Stimulated activated CD4-positive, alpha-beta T cell treated with anti-CD3 and anti-CD28 coated beads, Interleukin-12 subunit alpha, Interleukin-12 subunit beta, amount 100 ng/mL, for 4 hours (primary cell): ENCODE measurements around the gene RALGPS2.
"Not testable (repeated sequence)": the region's sequence is repeated elsewhere in the genome, so short reads cannot be mapped to it uniquely, and the experiment has no call there.

Source experiments
- DNase-seq: peaks from one replicate; pipeline ENCODE4 v3.0.0-alpha.2; 2020

Gene RALGPS2

DNA sequence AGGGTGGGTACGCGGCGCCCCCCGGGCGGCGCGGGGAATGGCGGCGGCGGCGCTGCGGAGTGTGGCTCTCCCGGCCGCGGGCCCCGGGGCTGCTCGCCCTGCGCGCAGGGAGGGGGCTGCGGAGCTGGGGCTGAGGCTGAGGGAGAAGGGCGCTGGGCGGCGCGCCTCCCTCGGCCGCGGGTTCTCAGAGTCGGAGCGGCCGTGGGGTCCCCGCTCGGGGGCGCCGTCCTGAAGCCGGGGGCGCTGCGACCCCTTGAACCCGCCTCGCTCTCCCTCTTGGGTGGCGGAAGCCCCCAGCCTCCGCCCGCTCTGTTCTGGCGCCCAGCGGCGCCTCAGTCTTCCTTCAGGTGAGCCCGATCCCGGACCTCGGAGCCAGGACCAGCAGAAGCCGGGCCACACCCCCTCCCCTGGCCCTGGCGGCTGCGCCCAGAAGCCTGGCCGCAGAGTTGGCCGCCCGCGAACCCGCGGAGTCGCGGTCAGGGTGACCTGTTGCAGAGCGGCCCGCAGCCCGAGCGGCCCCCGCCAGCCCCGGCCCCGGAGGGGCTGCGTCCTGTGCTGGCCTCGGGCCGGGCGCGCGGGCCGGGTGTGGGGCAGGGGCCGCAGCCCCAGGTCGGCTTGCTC lies 532 bp downstream of the RALGPS2 start:
- DNase-seq: peak; percentile 8

- peak; percentile 30 for DNase-seq
These were observed 1.1 kb downstream of the RALGPS2 start for GRCh38 chr1:178726087-178726517.

DNA sequence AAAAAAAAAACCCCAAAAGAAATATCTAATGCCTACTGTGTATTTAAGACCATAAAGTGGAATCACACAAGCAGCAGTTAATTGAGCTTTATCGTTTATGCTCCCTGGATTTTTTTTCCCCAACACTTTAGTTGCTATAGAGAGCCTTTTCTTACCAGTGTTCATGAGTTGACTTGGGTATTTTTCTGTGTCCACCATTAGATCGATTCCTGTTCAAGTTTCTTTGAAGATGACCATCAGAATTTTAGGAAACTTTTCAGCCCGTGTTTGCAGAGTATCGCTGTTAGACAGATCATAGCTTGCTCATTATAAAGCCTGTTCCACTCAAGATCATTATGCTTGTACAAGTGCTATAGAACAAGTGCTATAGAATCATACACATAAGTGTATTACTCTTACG lies 1.5 kb downstream of the RALGPS2 start:
- no peak for DNase-seq

DNA sequence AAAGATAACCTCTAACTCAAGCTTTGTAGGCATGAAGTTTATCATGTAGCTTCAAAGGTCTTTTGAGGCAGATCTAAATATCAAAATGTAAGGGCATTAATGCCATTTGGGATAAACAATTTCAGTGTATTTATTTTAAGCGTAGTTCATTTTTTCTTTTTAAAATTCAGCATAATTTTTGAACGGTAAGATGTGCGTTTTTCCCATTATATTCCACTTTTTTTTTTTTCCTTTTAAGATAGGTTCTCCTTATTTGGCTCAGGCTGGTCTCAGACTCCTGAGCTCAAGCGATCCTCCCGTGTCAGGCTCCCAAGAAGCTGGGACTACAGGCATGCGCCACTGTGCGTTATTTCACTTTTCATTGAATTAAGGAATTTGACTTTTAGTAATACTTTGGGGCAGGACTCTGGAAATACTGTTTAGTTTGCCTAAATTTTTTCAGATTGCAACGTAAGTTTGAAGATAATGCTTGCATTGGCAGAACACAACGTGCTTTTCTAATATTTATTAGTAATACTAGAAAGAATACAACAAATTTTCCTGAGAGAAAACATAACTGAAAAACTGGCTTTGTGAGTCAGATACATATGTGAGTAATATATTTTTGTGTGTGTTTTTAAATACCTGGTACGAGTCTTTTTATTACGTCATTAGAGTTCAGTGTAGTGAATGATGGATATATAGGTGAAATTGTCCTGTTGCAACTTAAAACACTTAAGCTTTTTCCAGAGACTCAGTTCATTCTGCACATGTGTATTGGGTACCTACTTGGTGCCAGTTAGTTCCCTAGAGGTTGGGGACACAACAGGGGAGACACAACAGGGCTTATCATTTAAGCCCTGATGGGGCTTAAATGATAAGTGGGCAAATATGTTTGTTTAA lies 2.2 kb downstream of the RALGPS2 start:
- DNase-seq: no peak

DNA sequence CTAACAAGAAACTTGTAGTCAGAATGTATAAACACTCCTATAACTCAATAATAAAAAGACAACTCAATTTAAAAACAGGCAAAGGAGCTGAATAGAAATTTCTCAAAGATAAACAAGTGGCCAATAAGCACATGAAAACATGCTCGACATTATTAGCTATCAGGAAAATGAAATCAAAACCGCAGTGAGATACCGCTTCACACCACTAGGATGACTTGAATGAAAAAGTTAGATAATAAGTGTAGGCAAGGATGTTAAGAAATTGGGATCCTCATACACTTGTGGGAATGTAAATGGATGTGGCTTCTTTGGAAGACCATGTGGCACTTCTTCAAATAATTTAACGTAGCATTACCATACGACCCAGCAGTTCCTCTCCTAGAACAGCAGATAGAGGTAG lies 8.9 kb downstream of the RALGPS2 start:
- no peak for DNase-seq

DNA sequence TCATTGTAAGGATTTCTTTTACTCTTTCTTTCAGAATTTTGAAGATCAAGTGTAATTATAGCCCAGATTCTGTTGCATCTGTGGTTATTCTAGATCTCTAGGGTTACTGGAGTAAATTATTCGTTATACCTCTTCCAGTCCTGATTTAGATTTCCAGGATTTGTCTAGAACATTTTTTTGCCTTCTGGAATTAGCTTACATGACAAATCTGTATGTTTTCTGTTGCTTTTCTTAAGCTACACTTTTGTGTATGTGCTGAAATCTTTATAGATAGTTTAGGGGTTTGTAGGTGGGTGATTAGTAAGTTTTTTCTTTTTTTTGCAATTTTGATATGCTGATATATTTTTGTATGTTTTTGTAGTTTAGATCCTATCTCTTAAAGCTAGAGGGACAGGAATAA lies 13.7 kb downstream of the RALGPS2 start:
- DNase-seq: no peak

DNA sequence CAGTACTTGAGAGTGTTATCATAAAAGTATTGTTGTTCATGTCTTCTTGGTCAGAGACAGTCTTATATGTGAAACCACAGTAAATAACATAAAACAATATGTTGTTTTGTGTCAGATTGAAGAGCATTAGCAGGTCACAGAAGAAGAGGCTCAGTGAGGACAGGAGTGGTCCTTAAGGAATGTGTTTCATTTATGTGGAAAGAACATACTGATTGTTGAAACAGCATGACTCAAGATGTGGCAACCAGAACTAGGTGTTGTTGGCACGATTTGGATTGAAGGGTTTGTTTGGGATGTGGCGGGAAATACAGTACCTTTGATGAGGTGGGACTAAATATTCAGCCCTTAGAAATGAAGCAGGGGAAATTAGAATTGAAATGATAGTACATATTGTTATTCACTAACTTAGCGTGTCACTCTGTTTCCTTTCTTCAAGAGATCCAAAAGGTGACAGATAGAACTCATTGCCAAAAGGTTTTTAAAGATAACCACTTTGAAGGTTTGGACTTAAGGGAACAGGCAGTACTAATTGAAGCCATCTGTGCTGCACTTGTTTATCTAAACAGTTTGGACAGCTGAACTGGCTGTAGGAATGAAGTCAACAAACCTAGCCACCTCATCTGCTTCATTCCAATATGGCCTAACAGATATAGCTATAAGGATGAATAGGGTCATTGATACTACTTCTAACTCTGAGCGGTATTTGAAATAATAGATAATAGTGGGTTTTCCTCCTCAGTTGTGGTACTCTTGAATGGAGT lies 14.4 kb downstream of the RALGPS2 start:
- no peak for DNase-seq

DNA sequence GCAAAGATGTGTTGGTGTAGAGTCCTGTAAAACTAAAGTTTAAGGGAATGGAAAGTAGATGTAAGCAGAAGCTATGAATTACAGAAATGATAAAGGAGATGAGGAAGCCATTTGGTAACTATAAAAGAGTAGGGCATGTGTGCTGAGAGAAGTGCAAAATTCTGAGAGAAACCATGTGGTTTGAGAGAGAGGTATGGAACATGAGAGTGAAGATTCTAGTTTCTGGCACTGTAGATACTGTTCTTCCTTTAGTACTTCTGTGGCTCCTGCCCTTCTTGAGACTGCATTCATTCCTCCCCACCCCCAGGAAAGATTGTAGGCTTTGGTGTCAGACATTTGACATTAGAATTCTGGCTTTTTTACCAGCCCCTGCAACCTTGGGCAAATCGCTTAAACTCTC lies 15.4 kb downstream of the RALGPS2 start:
- DNase-seq: no peak

GRCh38 chr1:178740924-178741323 lies 15.9 kb downstream of the RALGPS2 start:
- DNase-seq: no peak

DNA sequence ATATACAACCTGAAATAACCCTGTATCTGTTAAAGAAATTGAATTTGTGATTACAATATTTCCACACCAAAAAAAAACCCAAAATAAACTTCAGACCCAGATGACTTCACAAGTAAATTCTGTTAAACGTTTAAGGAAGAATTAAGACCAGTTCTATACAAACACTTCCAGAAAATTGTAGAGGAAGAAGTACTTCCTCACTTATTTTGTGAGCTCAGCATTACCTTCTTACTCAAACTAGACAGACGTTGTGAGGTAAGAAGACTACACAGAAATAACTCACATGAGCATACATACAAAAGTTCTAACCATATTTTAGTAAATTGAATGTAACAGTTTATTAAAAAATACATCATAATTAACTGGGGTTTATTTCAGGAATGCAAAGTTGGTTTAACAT lies 18.8 kb downstream of the RALGPS2 start:
- DNase-seq: no peak

GRCh38 chr1:178745260-178745659 lies 20.2 kb downstream of the RALGPS2 start:
- no peak for DNase-seq

- DNase-seq: no peak
These were observed 21.3 kb downstream of the RALGPS2 start for GRCh38 chr1:178746345-178746744.

DNA sequence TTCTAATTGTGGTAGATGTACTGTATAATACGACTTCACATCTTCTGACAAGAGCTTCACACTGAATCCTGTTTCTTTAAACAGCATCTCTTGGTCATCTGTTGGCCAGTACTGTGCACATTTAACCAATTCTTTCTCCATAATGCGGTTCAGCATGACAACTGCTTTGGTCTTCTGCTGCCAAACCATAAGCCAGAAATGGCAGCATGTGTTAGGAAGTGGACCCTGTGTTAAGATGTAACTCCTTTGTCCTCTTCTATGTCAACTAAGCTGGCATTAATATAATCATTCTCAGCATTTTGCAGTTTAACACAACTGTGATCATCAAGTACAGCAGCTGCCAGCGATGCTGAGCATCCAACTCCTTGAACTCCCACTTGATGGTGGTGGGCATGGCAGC lies 22.3 kb downstream of the RALGPS2 start:
- not testable (repeated sequence) for DNase-seq

GRCh38 chr1:178749581-178750166 lies 24.6 kb downstream of the RALGPS2 start:
- no peak for DNase-seq

DNA sequence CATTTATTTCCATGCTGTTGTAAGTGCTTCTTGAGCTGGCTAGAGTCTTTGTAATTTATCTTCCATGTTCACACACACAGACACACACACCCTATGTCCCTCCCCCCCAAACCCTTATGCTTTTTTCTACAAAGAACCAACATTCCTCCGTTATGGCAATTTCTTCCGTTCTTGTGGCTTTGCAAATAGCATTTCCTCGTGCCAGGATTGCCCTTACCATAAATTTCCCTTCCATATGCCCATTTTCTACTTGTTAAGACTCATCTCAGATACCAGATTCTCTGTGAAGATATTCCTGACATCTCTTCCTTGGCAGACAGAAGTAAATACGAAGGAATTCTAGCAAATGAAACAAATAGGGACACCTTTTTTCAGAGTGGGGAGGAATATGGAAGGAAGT lies 26.0 kb downstream of the RALGPS2 start:
- DNase-seq: no peak

- no peak for DNase-seq
These were observed 27.8 kb downstream of the RALGPS2 start for GRCh38 chr1:178752891-178753290.

GRCh38 chr1:178754655-178755256 lies 29.7 kb downstream of the RALGPS2 start:
- not testable (repeated sequence) for DNase-seq

DNA sequence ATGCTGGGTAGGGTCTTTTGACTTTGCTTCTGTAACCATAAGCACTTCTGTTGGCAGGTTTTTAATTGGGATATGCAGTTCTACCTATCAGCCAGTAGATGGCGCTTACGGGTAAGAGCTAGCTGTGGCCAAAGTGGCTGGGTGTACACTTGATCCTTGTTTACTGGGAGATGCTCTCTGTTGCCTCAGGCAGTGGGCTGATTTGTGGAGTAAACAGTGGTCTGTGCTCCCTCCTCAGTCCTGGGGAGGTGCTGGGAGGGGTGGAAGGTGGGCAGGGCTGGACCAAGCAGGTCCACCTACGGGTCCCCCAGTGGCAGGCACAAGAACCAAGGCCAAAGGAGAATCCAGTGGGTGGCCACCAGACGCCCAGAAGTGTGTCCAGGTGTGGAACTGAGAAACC lies 43.4 kb downstream of the RALGPS2 start:
- DNase-seq: no peak

GRCh38 chr1:178772952-178773351 lies 47.9 kb downstream of the RALGPS2 start:
- DNase-seq: no peak

DNA sequence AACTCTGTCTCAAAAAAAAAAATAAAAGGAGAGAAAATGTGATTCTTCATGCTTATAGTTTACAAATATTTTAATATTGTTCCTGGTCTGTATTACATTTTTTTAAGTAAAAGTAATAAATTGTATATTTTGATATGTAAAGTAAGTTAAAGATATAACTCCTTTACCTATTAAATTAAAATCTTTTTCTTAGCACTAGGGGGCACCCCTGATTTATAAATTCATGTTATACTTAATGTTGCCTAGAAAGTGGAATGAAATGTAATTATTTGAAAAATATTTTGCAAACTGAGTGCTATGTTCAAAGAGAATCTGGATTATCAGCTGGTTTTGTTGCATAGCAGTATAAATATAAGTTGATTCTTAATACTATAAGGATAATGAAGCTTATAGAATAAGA lies 49.2 kb downstream of the RALGPS2 start:
- DNase-seq: no peak

- DNase-seq: no peak
These were observed 51.5 kb downstream of the RALGPS2 start for GRCh38 chr1:178776553-178776952.

DNA sequence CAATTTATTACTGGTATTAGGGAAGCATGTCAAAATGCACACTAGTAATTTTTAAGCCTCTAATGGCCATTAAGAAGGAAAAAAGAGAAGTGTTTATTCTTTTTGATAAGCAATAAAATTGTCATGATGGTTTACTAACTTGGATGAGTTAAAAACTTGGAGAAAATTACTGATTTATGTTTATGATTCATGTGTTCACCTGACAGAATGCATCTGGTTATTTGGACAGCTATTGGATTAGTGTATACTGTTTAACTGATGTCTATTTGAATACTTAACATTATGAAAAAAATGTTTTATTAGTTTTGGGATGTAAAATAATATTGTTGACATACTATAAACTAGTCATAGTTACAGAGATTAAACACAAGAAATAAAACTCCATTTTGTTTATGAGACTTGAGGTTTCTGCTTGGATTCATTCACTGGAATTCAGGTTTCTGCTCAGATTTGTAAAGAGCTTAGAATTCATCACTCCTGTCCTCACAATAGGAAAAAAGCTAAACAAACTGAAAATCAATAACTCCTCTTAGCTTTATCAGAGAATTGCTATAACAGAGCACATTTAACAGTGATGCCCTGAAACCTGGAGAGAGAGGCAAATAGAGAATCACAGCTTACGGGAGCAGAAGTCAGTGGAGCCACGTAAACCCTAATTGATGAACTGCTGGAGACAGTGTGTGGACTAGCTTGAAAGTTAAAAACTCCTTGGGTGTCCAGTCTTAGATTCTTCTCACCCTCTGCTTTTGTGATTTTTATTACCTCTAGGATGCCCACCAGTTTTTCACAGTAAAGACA lies 56.7 kb downstream of the RALGPS2 start:
- no peak for DNase-seq
